Breast epithelium (tissue), 4 donors: ENCODE data around the gene TGFBR3. TPM values are rescaled to one million over a fixed set of nuclear protein-coding genes. Genes with fewer than 3 reads are reported as not detected.

ENCODE experiments used
- DNase-seq, 2 donors: peaks; one replicate each; pipeline ENCODE4 v3.0.0-alpha.2; 2019; ENCODE audit warnings: low spot score in 2 of 2
- H3K27ac ChIP-seq, 2 donors: fragments of 200-600 bp; sonication (generic) in 1 of 2; one replicate each; pipeline ENCODE4 v1.5.1; 2016 to 2019; ENCODE audit warnings: mild to moderate bottlenecking in 1 of 2
- H3K27me3 ChIP-seq, 2 donors: fragments of 200-600 bp; sonication (generic) in 1 of 2; one replicate each; pipeline versions ENCODE4 v1.5.1 to v1.6.0; 2017 to 2019; ENCODE audit warnings: control low read depth in 1 of 2, mild to moderate bottlenecking in 1 of 2
- H3K36me3 ChIP-seq: fragments of 200-600 bp; one replicate; pipeline ENCODE4 v1.5.1; 2019
- H3K4me1 ChIP-seq, 2 donors: fragments of 200-600 bp; sonication (generic); one replicate each; pipeline ENCODE4 v1.5.1; 2016 to 2019; ENCODE audit warnings: control low read depth in 1 of 2
- H3K4me3 ChIP-seq, 3 donors: fragments of 200-600 bp; sonication (generic); 1 replicate in 2 of 3; 2 replicates in 1 of 3; pipeline ENCODE4 v1.5.1; 2016 to 2019; ENCODE audit warnings: mild to moderate bottlenecking in 3 of 3, moderate library complexity in 2 of 3
- H3K9me3 ChIP-seq, 2 donors: fragments of 200-600 bp; sonication (generic) in 1 of 2; one replicate each; pipeline ENCODE4 v1.5.1; 2016 to 2019; ENCODE audit warnings: control low read depth in 1 of 2
- CTCF ChIP-seq, 3 donors: fragments of 450-650 bp; IDR thresholded peaks; one replicate each; pipeline ENCODE4 v1.5.1; 2016 to 2017; ENCODE audit warnings: antibody characterized with exemption in 3 of 3, mild to moderate bottlenecking in 3 of 3, moderate library complexity in 3 of 3
- POLR2A ChIP-seq: fragments of 450-650 bp; IDR thresholded peaks from one replicate; pipeline ENCODE4 v1.6.1; 2016; ENCODE audit warnings: antibody characterized with exemption, mild to moderate bottlenecking, moderate library complexity
- POLR2AphosphoS5 ChIP-seq, 3 donors: sonication (generic); formaldehyde crosslinking; IDR thresholded peaks; one replicate each; pipeline ENCODE4 v1.6.1; 2017; ENCODE audit warnings: antibody characterized with exemption in 3 of 3
- intact Hi-C: fragments of 100-400 bp; cut with DNase I; formaldehyde crosslinking; loops from one replicate; pipeline ENCODE4 v1.15.1; 2023; ENCODE audit warnings: low total_unique reads
- total RNA-seq, 3 donors: library from RNA; depleted of rRNA; stranded (reverse); fragments of >200 nt; gene quantifications; one replicate each; pipeline ENCODE4 v1.1.0, GENCODE V29; 2016

TGFBR3 gene
- total RNA-seq, 3 donors from 2014 or later: 127 to 287 (median 167) TPM

- peak overlapping the region; percentile 46 to 58 for H3K27ac ChIP-seq
- H3K4me3 ChIP-seq: no peak overlapping the region
- no peak for TF ChIP-seq POLR2AphosphoS5 (IDR thresholded peaks at IDR 0.05)
- no peak for TF ChIP-seq POLR2A
- TF ChIP-seq CTCF (IDR thresholded peaks at IDR 0.05): no peak
- no peaks in the 10 kb centered on the region for H3K27me3 ChIP-seq
- intact Hi-C loops: no loop called here
- no peaks in the 10 kb centered on the region for H3K9me3 ChIP-seq
- peaks cover 0 to 7% of the 10 kb centered on the region in 2 donors for H3K4me1 ChIP-seq
- H3K36me3 ChIP-seq: no peaks in the 10 kb centered on the region
- no peak for DNase-seq
Observed at GRCh38 chr1:91769742-91770141, 116.2 kb downstream of the TGFBR3 start.

- no peaks in the 10 kb centered on the region for H3K36me3 ChIP-seq
- TF ChIP-seq CTCF (IDR thresholded peaks at IDR 0.05): no peak
- intact Hi-C loops: no loop called here
- no peaks in the 10 kb centered on the region for H3K9me3 ChIP-seq
- H3K4me1 ChIP-seq: peaks cover 0 to 9% of the 10 kb centered on the region in 2 donors
- no peak for DNase-seq
- peak overlapping the region; percentile 46 to 58 for H3K27ac ChIP-seq
- H3K4me3 ChIP-seq: no peak overlapping the region
- no peaks in the 10 kb centered on the region for H3K27me3 ChIP-seq
Observed at GRCh38 chr1:91768786-91769725, 116.9 kb downstream of the TGFBR3 start.

GRCh38 chr1:91768120-91768519, 117.8 kb downstream of the TGFBR3 start:
- Histone ChIP-seq H3K27me3 (no peaks in the 10 kb centered on the region), H3K4me3 (no peak overlapping the region), H3K4me1 (peaks cover 0 to 9% of the 10 kb centered on the region in 2 donors), H3K9me3 (no peaks in the 10 kb centered on the region), H3K36me3 (no peaks in the 10 kb centered on the region), H3K27ac (no peak overlapping the region)
- DNase-seq: no peak
- intact Hi-C loops: no loop called here
- TF ChIP-seq CTCF (IDR thresholded peaks at IDR 0.05): no peak
- TF ChIP-seq POLR2A: no peak
- no peak for TF ChIP-seq POLR2AphosphoS5 (IDR thresholded peaks at IDR 0.05)

GRCh38 chr1:91766883-91767282, 119.1 kb downstream of the TGFBR3 start:
- no peaks in the 10 kb centered on the region for H3K36me3 ChIP-seq
- H3K9me3 ChIP-seq: no peaks in the 10 kb centered on the region
- no peak for DNase-seq
- H3K4me1 ChIP-seq: peaks cover 0 to 9% of the 10 kb centered on the region in 2 donors
- H3K27me3 ChIP-seq: no peaks in the 10 kb centered on the region
- intact Hi-C loops: no loop called here
- TF ChIP-seq POLR2AphosphoS5 (IDR thresholded peaks at IDR 0.05) (no peak), CTCF (IDR thresholded peaks at IDR 0.05) (no peak), POLR2A (no peak)
- H3K4me3 ChIP-seq: no peak overlapping the region
- H3K27ac ChIP-seq: no peak overlapping the region

GRCh38 chr1:91765880-91766443, 120.0 kb downstream of the TGFBR3 start:
- H3K9me3 ChIP-seq: no peaks in the 10 kb centered on the region
- no peak overlapping the region for H3K4me3 ChIP-seq
- no peak for TF ChIP-seq POLR2A
- TF ChIP-seq POLR2AphosphoS5 (IDR thresholded peaks at IDR 0.05): no peak
- TF ChIP-seq CTCF (IDR thresholded peaks at IDR 0.05): no peak
- peaks cover 0 to 9% of the 10 kb centered on the region in 2 donors for H3K4me1 ChIP-seq
- DNase-seq: no peak
- no peaks in the 10 kb centered on the region for H3K36me3 ChIP-seq
- H3K27ac ChIP-seq: no peak overlapping the region
- no peaks in the 10 kb centered on the region for H3K27me3 ChIP-seq
- intact Hi-C loops: no loop called here
